Measurements from ENCODE around the gene RAB37. TPM values are rescaled to one million over a fixed set of nuclear protein-coding genes. Genes with fewer than 3 reads are reported as not detected.
A peak's percentile ranks its signal among the peaks of the same experiment; 100 is the strongest.

RAB37 gene
- total and polyA plus RNA-seq, 11 donors = 0.76 to 3.6 (median 1.7) TPM

DNA sequence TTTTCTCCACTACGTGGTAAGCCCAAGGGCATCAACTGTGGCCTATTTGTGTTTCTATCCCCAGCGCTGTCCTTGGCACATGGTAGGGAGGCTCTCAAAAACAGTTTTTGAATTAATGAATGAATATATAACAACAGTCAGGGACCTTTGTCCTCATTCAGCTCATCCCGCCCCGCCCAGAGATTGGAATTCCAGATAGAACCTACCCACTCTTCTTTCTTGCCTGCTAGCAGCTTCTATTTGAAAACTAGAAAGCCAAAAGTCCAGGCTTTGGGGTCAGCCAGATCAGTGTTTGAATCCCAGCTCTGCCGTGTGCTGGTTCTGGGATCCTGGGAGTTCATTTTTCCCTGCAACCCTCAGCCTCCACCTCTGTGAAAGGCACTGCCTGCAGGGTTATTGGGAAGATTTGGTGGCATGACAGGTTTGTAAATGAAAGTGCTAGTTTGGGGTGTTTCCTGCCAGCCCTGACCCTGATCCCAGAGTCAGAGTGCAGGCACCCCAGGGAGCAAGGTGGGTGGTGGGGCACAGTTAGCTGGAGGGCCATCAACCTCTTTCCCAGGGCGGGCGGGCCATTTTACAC lies 15.9 kb downstream of the RAB37 start:
- Histone ChIP-seq H3K4me1 (peaks cover 5 to 77% (median 36%) of the 10 kb centered on the region in 12 donors), H3K36me3 (no peaks in the 10 kb centered on the region), H3K4me3 (peak overlapping the region in 1 of 12 donors; percentile 96), H3K9me3 (no peaks in the 10 kb centered on the region), H3K27ac (no peak overlapping the region), H3K27me3 (no peaks in the 10 kb centered on the region)
- WGBS, 4 donors = 87 to 94% (median 91%) methylated on average over 7 of the region's 7 CpGs
- TF ChIP-seq POLR2A (IDR thresholded peaks at IDR 0.05) = no peak
- no peak for TF ChIP-seq CTCF (IDR thresholded peaks at IDR 0.05)
- intact Hi-C loops (cut with DNase I) = loop anchor here in 1 of 10 donors (2.0 kb wide), 1 partner anchor 14 kb away; no protein-coding TSS in a partner anchor
- DNase-seq (no peak), ATAC-seq (no peak)

GRCh38 chr17:74754832-74755231 lies 17.8 kb downstream of the RAB37 start:
- no peaks in the 10 kb centered on the region for H3K36me3 ChIP-seq
- peaks cover 13 to 89% (median 44%) of the 10 kb centered on the region in 12 donors for H3K4me1 ChIP-seq
- WGBS, 4 donors = 94 to 97% (median 95%) methylated on average over 3 of the region's 3 CpGs
- H3K4me3 ChIP-seq = no peak overlapping the region
- H3K9me3 ChIP-seq = no peaks in the 10 kb centered on the region
- H3K27me3 ChIP-seq = no peaks in the 10 kb centered on the region
- intact Hi-C loops (cut with DNase I) = no loop called here
- no peak for DNase-seq
- TF ChIP-seq CTCF (IDR thresholded peaks at IDR 0.05) = no peak
- no peak for TF ChIP-seq POLR2A (IDR thresholded peaks at IDR 0.05)
- H3K27ac ChIP-seq = no peak overlapping the region
- ATAC-seq = no peak

- H3K9me3 ChIP-seq = no peaks in the 10 kb centered on the region
- ATAC-seq = no peak
- H3K4me1 ChIP-seq = peaks cover 16 to 89% (median 45%) of the 10 kb centered on the region in 12 donors
- intact Hi-C loops (cut with DNase I) = no loop called here
- no peak for DNase-seq
- H3K4me3 ChIP-seq = no peak overlapping the region
- 89 to 92% (median 92%) methylated on average over 6 to 8 of the region's 8 CpGs for WGBS, 4 donors
- no peaks in the 10 kb centered on the region for H3K27me3 ChIP-seq
- H3K27ac ChIP-seq = no peak overlapping the region
- no peaks in the 10 kb centered on the region for H3K36me3 ChIP-seq
- no peak for TF ChIP-seq CTCF (IDR thresholded peaks at IDR 0.05)
- TF ChIP-seq POLR2A (IDR thresholded peaks at IDR 0.05) = no peak
Measured at GRCh38 chr17:74755533-74755932, 18.5 kb downstream of the RAB37 start.

DNA sequence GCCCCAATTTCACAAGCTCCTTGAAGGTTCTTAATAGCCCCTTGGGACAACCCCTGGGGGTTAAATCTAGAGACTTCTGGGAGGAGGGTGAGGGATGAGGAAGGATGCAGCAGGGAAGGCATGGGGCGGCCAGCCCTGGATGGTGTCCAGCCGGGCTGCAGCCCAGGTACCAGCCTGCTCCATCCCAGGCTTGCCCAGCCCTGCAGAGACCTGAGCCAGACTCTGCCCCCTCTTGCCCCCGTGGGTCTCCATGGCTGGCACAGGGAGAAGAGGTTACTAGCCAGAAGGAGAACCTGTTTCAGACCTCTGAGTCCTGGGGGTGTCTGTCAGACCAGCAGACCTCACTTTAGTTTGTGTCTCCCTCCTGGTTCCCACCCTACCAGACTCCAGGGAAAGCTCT lies 19.8 kb downstream of the RAB37 start:
- no peaks in the 10 kb centered on the region for H3K36me3 ChIP-seq
- 55 to 69% (median 63%) methylated on average over 2 to 3 of the region's 3 CpGs for WGBS, 4 donors
- intact Hi-C loops (cut with DNase I) = no loop called here
- no peak for DNase-seq
- H3K27ac ChIP-seq = peak overlapping the region in 1 of 12 donors; percentile 2
- TF ChIP-seq CTCF (IDR thresholded peaks at IDR 0.05) (no peak), POLR2A (IDR thresholded peaks at IDR 0.05) (no peak)
- H3K4me3 ChIP-seq = no peak overlapping the region
- no peak for ATAC-seq
- no peaks in the 10 kb centered on the region for H3K27me3 ChIP-seq
- peaks cover 19 to 88% (median 48%) of the 10 kb centered on the region in 12 donors for H3K4me1 ChIP-seq
- H3K9me3 ChIP-seq = no peaks in the 10 kb centered on the region
